Hindlimb muscle (tissue), 1 donor: ENCODE results near the gene SF3B1. TPM values are rescaled to one million over a fixed set of nuclear protein-coding genes. Genes with fewer than 3 reads are reported as not detected.
"Not testable (repeated sequence)": the region's sequence is repeated elsewhere in the genome, so short reads cannot be mapped to it uniquely, and the experiment has no call there.

Experiments
- DNase-seq: peaks from one replicate; pipeline ENCODE4 v3.0.0-alpha.2; 2013
- polyA plus RNA-seq: library from polyadenylated mRNA; unstranded; fragments of 120-200 nt; gene quantifications from one replicate; pipeline ENCODE4 v1.2.1, GENCODE V29; 2013; ENCODE audit not compliant: insufficient read length

Gene SF3B1
- polyA plus RNA-seq, 1 donor: 250 TPM

GRCh38 chr2:197432527-197432926 lies 2.3 kb downstream of the SF3B1 start:
- not testable (repeated sequence) for DNase-seq

DNA sequence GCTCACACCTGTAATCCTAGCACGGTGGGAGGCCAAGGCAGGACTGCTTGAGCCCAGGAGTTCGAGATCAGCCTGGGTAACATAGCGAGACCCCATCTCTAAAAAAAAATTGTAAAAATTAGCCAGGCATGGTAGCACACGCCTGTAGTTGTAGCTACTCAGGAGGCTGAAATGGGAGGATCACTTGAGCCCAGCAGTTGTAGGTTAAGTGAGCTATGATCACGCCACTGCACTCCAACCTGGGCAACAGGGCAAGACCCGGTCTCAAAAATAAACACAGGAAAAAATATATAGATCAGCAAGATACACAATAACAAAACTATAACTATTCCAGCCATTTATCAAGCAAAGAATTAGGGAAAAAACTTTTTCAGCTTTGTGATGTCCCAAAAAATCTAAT lies 3.0 kb downstream of the SF3B1 start:
- DNase-seq: no peak

GRCh38 chr2:197427986-197428385 lies 6.8 kb downstream of the SF3B1 start:
- no peak for DNase-seq

DNA sequence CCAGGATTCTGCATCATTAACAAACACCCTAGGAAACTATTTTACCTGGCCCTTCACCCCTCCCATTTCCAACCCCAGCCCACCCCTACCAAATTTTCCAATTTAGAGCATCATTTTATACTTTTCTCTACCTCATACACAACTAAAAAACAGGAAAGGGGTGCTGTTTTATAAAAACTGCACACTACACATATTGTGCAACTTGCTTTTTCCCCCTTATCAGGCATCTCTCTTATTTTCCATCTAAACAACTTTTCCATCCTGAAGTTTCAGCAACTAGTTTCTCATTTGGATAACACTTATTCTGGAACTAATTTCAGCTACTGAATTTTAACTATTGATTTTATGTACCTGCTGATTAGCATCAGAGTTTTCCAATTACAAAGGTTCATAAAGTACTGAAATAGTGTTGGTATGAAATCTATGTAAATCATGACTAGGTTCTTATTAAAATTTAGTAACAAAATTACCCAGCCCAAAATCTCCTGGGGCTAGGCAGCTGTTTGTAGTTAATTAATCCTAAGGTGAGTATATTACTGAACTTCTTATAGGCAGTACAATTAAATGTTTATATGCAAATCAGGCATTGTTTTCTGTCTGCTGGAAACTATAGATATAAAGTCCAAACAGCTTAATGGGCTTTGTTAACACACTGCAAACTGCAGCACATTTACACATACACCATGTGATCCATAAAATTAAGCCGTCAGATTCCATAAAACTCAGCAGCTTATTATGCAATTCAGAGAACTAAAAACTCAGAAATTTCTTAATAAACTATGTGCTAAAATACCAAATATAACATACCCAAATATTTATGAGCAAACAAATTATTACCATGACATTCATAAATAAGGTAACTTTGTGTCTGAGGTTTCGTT lies 7.9 kb downstream of the SF3B1 start:
- DNase-seq: no peak

DNA sequence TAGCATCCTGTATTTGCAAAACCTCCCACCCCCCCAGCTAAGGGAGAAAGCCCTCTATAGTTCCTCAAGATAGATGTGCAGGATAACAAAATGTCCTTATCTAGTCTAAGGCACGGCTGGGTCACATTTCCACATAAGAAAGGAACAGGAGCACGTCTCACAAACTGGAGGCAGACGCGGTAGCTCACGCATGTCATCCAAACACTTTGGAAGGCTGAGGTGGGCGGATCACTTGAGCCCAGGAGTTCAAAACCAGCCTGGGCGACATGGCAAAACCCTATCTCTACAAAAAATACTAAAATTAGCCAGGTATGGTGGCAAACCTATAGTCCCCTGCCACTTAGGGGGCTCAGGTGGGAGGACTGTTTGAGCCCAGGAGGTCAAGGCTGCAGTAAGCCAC lies 9.3 kb downstream of the SF3B1 start:
- DNase-seq: no peak

DNA sequence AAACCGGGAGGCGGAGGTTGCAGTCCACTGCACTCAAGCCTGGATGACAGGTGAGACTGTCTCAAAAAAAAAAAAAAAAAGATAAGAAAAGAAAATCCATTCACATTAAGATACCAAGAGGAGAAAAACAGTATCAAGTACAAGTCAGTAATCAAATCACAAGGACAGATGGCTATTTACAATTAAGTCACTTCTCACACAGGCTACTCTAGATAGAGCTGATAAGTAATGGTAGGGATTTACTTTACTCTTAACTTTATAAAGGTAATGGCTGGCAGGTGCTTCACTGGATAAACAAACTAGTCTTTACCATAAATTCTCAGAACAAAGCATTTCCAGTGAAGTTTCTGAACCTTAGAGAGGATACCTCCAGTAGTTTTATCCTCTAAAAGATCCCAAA lies 11.5 kb downstream of the SF3B1 start:
- no peak for DNase-seq

- no peak for DNase-seq
Observed at GRCh38 chr2:197419438-197419837, 15.4 kb downstream of the SF3B1 start.

GRCh38 chr2:197416268-197416667 lies 18.6 kb downstream of the SF3B1 start:
- DNase-seq: no peak

GRCh38 chr2:197414515-197414914 lies 20.3 kb downstream of the SF3B1 start:
- no peak for DNase-seq

GRCh38 chr2:197414039-197414438 lies 20.8 kb downstream of the SF3B1 start:
- DNase-seq: no peak

DNA sequence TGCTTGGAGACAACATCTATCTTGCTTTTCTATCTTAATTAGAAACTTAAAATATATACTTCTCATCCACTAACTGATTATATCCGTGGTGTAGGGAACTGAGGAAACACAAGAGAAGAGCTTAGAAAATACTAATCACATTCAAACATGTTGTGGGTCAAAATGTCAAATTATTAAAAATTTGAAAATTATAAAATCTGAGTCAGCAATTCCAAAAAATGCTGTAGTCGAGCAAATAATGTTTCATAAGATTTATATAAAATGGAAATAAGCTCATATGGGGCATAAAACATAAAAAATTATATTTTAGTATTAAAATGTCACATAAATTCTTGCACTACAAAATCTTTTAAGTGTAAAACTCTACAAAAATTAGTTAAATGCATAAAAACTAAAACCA lies 29.2 kb downstream of the SF3B1 start:
- DNase-seq: no peak

GRCh38 chr2:197399887-197400540 lies 34.8 kb downstream of the SF3B1 start:
- DNase-seq: no peak

- no peak for DNase-seq
Observed at GRCh38 chr2:197398913-197399312, 35.9 kb downstream of the SF3B1 start.

GRCh38 chr2:197391220-197391717 lies 43.6 kb downstream of the SF3B1 start:
- no peak for DNase-seq

DNA sequence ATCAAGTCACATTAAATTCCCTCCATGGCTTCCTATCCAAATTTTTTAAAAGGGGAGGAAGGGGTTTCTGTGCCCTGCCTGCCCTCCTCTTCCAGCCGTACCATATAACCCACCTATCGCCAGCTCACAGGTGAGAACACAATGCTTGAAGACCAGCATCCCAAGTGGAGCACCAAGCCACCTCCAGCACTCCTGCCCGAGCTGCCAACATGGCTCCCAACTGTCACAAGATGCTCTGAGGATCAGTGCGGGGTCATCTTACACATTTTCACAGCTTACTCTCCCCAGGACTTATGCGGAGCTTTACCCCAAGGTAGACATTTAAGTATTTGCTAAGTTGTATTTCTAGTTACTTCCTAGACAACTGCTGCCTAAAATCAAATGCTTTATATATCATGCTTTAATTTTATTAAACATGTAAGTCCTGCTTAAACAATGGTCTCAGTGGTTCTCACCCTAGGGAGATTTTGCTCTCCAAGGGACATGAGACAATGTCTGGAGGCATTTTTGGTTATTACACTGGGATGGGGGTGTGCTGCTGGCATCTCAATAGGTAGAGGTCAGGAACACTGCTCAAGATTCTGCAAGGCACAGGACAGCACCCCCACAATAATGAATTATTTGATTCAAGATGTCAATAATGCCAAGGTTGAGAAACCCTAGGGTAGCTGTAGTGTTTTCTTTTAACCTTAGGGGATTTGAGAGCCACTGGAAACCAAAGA lies 45.8 kb downstream of the SF3B1 start:
- DNase-seq: no peak

DNA sequence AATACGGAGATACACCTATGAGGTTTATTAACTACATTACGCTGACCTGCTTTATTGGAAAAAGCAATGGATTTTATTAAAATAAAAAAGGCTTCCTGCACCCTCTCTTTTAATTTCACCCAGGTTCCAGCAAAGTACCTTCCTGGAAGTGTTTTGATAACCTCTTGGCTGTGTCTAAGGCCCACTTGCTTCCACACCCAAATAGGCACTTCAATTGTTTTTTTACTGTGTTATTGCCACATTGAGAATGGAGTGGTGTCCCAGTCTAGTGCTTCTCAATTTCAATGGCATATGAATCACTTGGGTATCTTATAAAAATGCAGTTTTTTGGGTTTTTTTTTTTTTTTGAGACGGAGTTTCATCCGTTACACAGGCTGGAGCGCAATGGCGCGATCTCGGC lies 47.6 kb downstream of the SF3B1 start:
- no peak for DNase-seq

- no peak for DNase-seq
Observed at GRCh38 chr2:197386242-197386641, 48.6 kb downstream of the SF3B1 start.

- DNase-seq: no peak
Observed at GRCh38 chr2:197383825-197384224, 51.0 kb downstream of the SF3B1 start.

DNA sequence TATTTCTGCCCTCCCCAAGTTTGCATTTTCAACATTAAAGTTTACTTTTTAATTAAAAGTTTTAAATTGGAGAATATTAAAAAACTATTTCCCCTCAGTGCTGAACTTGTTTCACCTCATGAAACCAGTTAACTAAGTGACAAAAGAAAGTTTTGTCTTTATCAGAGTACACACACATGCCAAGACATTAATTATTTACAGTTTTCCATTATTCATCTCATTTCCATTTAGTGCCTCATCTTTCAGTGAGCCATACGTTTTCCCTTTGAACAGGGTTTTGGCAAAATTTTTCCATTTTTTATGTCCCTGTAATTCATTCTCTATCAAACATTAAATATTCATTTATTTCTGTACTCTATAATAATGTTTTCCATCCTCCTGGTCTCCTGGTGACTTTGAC lies 53.2 kb downstream of the SF3B1 start:
- DNase-seq: no peak

GRCh38 chr2:197379918-197380309 lies 54.9 kb downstream of the SF3B1 start:
- DNase-seq: not testable (repeated sequence)

DNA sequence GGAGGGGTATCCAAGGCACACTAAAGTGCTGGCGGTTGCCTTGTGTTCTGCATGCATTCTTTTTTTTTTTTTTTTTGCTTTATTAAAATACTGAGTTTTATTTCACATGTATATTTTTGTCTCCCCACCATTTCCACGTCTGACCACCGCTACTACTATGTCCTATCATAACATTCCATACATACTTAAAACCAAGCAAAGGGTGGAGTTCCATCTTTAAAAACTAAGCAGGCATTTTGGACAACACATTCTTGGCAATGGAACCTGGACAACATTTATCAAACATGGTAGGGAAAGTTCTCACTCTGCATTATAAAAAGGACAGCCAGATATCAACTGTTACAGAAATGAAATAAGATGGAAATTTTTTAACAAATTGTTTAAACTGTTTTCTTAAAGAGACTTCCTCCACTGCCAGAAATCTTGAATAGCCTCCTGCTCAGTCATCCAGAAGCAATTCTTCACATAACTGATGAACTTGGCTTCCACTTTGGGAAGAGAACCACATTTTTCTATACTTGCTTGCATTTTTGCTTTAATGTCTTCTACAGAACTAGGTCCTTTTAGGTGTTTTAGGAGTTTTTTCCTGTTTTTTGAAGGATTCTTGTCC lies 55.4 kb downstream of the SF3B1 start:
- DNase-seq: not testable (repeated sequence)

GRCh38 chr2:197378494-197379307 lies 56.1 kb downstream of the SF3B1 start:
- peak; percentile 31 for DNase-seq
